Measurements from ENCODE around the gene SCART1. TPM values are rescaled to one million over a fixed set of nuclear protein-coding genes. Genes with fewer than 3 reads are reported as not detected.

The SCART1 gene
- total and polyA plus RNA-seq, 12 donors, result 0.42 to 5.5 (median 2.0) TPM

DNA sequence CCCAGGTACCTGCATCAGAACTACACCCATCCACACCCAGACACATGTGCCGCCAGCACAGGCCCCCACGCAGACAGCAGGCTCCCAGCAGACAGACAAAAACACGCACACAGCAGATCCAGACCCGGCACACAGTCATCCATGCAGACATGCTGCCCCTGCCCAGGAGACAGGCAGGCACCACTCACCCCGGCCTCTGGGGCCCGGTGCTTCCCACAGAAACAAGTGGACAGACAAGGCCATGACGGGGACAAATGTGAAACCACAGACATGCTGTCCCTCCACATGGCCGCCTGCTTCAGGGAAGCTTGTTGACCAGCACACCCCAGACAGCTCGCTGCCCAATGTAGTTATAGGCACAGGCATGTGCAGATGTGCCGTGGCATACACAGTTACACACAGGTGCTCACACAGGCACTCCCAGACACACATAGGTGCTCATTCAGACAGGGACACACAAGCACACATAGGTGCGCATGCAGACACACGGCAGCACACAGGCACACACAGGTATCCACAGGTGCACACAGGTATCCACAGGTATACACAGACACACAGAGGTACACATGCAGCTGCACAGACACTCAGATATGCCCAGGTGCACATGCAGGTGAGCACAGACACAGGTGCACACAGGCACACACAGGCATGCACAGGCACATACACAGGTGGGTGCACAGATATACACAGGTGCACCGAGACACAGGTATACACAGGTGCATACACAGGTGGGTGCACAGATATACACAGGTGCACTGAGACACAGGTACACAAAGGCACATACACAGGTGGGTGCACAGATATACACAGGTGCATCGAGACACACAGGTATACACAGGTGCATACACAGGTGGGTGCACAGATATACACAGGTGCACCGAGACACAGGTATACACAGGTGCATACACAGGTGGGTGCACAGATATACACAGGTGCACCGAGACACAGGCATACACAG lies 10.5 kb upstream of the SCART1 start:
- Histone ChIP-seq H3K36me3 (replicated peaks in 1 of 2) (no peaks in the 10 kb centered on the region), H3K4me1 (replicated peaks in 1 of 2) (peaks cover 2 to 4% of the 10 kb centered on the region in 2 donors), H3K27me3 (no peaks in the 10 kb centered on the region), H3K27ac (no peak overlapping the region), H3K4me3 (no peak overlapping the region), H3K9me3 (replicated peaks in 1 of 3) (peaks cover 0 to 18% (median 4%) of the 10 kb centered on the region in 3 donors)
- TF ChIP-seq POLR2A (IDR thresholded peaks at IDR 0.05), result no peak
- TF ChIP-seq, protein P1, sequence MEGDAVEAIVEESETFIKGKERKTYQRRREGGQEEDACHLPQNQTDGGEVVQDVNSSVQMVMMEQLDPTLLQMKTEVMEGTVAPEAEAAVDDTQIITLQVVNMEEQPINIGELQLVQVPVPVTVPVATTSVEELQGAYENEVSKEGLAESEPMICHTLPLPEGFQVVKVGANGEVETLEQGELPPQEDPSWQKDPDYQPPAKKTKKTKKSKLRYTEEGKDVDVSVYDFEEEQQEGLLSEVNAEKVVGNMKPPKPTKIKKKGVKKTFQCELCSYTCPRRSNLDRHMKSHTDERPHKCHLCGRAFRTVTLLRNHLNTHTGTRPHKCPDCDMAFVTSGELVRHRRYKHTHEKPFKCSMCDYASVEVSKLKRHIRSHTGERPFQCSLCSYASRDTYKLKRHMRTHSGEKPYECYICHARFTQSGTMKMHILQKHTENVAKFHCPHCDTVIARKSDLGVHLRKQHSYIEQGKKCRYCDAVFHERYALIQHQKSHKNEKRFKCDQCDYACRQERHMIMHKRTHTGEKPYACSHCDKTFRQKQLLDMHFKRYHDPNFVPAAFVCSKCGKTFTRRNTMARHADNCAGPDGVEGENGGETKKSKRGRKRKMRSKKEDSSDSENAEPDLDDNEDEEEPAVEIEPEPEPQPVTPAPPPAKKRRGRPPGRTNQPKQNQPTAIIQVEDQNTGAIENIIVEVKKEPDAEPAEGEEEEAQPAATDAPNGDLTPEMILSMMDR (IDR thresholded peaks at IDR 0.05), result no peak
- 84 to 90% (median 88%) methylated on average over 7 to 16 of the region's 16 CpGs for WGBS, 4 donors
- DNase-seq, result peak in 3 of 7 donors; percentile 12 to 36 (median 12)
- intact Hi-C loops (cut with DNase I), result no loop called here

DNA sequence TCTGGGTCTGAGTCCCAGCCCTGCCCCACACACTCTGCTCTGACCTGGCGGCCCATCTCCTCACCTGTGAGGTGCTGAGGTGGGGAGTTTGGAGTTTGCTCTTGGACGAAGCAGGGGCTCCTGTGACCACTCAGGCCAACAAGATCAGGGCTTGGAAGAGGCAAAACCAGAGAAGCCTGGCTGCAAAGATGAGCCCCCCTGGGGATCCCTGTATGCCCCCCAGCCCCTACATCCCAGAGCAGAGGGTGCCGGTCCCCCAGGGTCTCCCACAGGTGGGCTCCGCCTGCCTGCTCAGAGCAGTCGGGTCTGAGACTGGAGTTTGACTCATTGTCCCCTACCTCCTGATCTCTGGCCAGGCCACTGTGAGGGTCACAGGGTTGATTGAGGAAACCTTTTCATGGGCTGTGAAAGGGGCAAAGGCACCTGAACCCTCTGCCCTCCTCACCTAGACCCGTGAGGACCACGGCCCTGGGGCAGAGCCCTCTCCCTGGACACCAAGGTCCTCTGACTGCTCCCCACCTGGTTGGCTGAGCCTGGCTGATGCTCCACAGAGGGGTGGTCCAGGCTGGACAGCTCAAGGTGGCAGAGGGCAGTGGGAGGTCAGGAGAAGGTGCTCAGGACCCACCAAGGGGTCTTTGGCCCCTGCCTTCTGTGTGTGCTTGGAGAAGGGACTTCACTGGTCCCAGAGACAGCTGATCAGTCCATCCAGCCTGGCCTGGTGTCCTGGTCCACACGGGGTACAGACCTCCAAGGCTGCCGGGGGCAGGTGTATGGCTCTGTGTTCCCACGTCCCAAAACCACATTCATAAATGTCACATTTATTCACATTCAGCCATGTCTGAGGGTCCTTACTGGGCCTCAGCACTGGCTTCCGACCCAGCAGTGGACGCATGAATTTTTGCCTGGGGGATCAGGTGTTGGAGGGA lies 9.1 kb upstream of the SCART1 start:
- WGBS, 4 donors, result 75 to 91% (median 89%) methylated on average over 7 to 12 of the region's 12 CpGs
- no peaks in the 10 kb centered on the region for H3K36me3 ChIP-seq (replicated peaks in 1 of 2)
- DNase-seq, result peak in 2 of 7 donors; percentile 15 to 30
- H3K4me3 ChIP-seq, result no peak overlapping the region
- no peak overlapping the region for H3K27ac ChIP-seq
- no peak for TF ChIP-seq POLR2A (IDR thresholded peaks at IDR 0.05)
- TF ChIP-seq, protein P1 (IDR thresholded peaks at IDR 0.05), result no peak
- intact Hi-C loops (cut with DNase I), result no loop called here
- peaks cover 0 to 27% (median 10%) of the 10 kb centered on the region in 3 donors for H3K9me3 ChIP-seq (replicated peaks in 1 of 3)
- H3K27me3 ChIP-seq, result no peaks in the 10 kb centered on the region
- no peaks in the 10 kb centered on the region for H3K4me1 ChIP-seq (replicated peaks in 1 of 2)

DNA sequence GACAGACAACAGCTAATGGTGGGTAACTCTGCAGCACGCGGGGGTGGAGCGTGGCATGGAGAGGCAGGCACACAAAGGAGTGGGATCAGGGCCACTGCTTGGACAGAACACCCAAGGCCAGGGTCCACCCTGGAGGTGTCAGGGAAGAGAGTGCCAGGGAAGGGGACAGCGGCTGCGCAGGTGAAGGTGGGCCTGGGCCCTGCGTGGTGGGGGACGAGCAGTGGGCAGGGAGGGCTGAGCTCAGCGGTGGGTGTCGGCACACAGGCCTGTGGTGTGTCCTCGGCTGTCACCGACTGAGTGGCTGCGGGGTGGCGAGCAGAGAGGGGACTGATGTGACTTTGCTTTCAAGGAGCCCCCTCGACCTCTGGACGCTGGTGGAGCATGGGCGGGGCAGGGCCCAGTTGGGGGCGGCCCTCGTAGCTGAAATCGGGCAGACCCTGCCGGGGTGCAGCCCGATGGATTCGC lies 8.4 kb upstream of the SCART1 start:
- DNase-seq, result peak in 2 of 7 donors; percentile 16 to 35
- 87 to 94% (median 91%) methylated on average over 21 to 22 of the region's 22 CpGs for WGBS, 4 donors

More for the DNA sequence above, 8.4 kb upstream of the SCART1 start:
- Histone ChIP-seq H3K4me1 (replicated peaks in 1 of 2) (no peaks in the 10 kb centered on the region), H3K36me3 (replicated peaks in 1 of 2) (no peaks in the 10 kb centered on the region), H3K27me3 (no peaks in the 10 kb centered on the region), H3K9me3 (replicated peaks in 1 of 3) (peaks cover 0 to 27% (median 10%) of the 10 kb centered on the region in 3 donors), H3K27ac (no peak overlapping the region), H3K4me3 (no peak overlapping the region)
- TF ChIP-seq, protein P1 (IDR thresholded peaks at IDR 0.05), result no peak
- no peak for TF ChIP-seq POLR2A (IDR thresholded peaks at IDR 0.05)
- intact Hi-C loops (cut with DNase I), result no loop called here
